HepG2 (cell line): Measurements from ENCODE around the gene PHF14. TPM values are rescaled to one million over a fixed set of nuclear protein-coding genes. Genes with fewer than 3 reads are reported as not detected.

ENCODE experiments used
- TARDBP ChIP-seq: sonication (generic); formaldehyde crosslinking; IDR thresholded peaks from 2 replicates; pipeline ENCODE4 v1.8.0; 2022; ENCODE audit warnings: mild to moderate bottlenecking, missing genetic modification reagents
- ZBTB38 ChIP-seq: sonication (generic); formaldehyde crosslinking; IDR thresholded peaks from 2 replicates; pipeline ENCODE4 v1.5.1; 2020; ENCODE audit warnings: mild to moderate bottlenecking, missing genetic modification reagents
- ZMAT3 ChIP-seq: sonication (generic); formaldehyde crosslinking; conservative IDR thresholded peaks from 2 replicates; pipeline ENCODE4 v1.7.0; 2021; ENCODE audit warnings: missing genetic modification reagents
- ZNF251 ChIP-seq: sonication (generic); formaldehyde crosslinking; IDR thresholded peaks from 2 replicates; pipeline ENCODE4 v1.9.0; 2021; ENCODE audit warnings: mild to moderate bottlenecking, missing genetic modification reagents
- ZNF546 ChIP-seq: sonication (generic); formaldehyde crosslinking; conservative IDR thresholded peaks from 2 replicates; pipeline ENCODE4 v1.8.1; 2023; ENCODE audit warnings: mild to moderate bottlenecking, missing genetic modification reagents
- ZNF564 ChIP-seq: sonication (generic); formaldehyde crosslinking; IDR thresholded peaks from 2 replicates; pipeline ENCODE4 v1.8.1; 2023; ENCODE audit warnings: mild to moderate bottlenecking, missing genetic modification reagents
- polyA plus RNA-seq, 8 experiments: library from polyadenylated mRNA; depleted of rRNA in 3 of 8; stranded (reverse) in 7 of 8; unstranded in 1 of 8; fragments of >200 nt; fragmentation: Illumina TruSeq in 4 of 8; extraction: Trizol in 4 of 8; gene quantifications; 2 replicates each; pipeline versions ENCODE4 v1.2.1 to v1.2.3, GENCODE V29; 2011 to 2016; ENCODE audit warnings: low read depth in 4 of 8, missing spikeins in 1 of 8, mixed read lengths in 1 of 8; ENCODE audit not compliant: insufficient read depth in 1 of 8
- total RNA-seq, 5 experiments: library from RNA; depleted of rRNA; stranded (reverse); fragments of >200 nt; fragmentation: Illumina TruSeq; extraction: Trizol; gene quantifications; 2 replicates each; pipeline ENCODE4 v1.2.3, GENCODE V29; 2016; ENCODE audit warnings: low read depth in 1 of 5
- TF ChIP-seq, protein P1 (sequence below): sonication (generic); formaldehyde crosslinking; IDR thresholded peaks from 2 replicates; pipeline ENCODE4 v1.9.0; 2021; ENCODE audit warnings: mild to moderate bottlenecking, missing genetic modification reagents
- TF ChIP-seq, protein P2 (sequence below): sonication (generic); formaldehyde crosslinking; IDR thresholded peaks from 2 replicates; pipeline ENCODE4 v1.8.0; 2022; ENCODE audit warnings: missing genetic modification reagents, mild to moderate bottlenecking, borderline replicate concordance
- TF ChIP-seq, protein P3 (sequence below): sonication (generic); formaldehyde crosslinking; IDR thresholded peaks from 2 replicates; pipeline ENCODE4 v1.5.0; 2020; ENCODE audit warnings: mild to moderate bottlenecking, missing genetic modification reagents, borderline replicate concordance
- TF ChIP-seq, protein P4 (sequence below): sonication (generic); formaldehyde crosslinking; IDR thresholded peaks from 2 replicates; pipeline ENCODE4 v1.4.0; 2020; ENCODE audit warnings: mild to moderate bottlenecking, missing genetic modification reagents
- TF ChIP-seq, protein P5 (sequence below): fragments of 450-650 bp; IDR thresholded peaks from 2 replicates; pipeline ENCODE4 v1.6.1; 2016
- TF ChIP-seq, protein P6 (sequence below): sonication (generic); formaldehyde crosslinking; IDR thresholded peaks from 2 replicates; pipeline ENCODE4 v1.8.0; 2022; ENCODE audit warnings: mild to moderate bottlenecking, missing genetic modification reagents, moderate library complexity

PHF14 gene
- total and polyA plus RNA-seq, 2 of the 13 experiments (the other 11 are each of a cell fraction or from before 2014, with no cell fraction given), result 18.9 to 68.7 TPM

DNA sequence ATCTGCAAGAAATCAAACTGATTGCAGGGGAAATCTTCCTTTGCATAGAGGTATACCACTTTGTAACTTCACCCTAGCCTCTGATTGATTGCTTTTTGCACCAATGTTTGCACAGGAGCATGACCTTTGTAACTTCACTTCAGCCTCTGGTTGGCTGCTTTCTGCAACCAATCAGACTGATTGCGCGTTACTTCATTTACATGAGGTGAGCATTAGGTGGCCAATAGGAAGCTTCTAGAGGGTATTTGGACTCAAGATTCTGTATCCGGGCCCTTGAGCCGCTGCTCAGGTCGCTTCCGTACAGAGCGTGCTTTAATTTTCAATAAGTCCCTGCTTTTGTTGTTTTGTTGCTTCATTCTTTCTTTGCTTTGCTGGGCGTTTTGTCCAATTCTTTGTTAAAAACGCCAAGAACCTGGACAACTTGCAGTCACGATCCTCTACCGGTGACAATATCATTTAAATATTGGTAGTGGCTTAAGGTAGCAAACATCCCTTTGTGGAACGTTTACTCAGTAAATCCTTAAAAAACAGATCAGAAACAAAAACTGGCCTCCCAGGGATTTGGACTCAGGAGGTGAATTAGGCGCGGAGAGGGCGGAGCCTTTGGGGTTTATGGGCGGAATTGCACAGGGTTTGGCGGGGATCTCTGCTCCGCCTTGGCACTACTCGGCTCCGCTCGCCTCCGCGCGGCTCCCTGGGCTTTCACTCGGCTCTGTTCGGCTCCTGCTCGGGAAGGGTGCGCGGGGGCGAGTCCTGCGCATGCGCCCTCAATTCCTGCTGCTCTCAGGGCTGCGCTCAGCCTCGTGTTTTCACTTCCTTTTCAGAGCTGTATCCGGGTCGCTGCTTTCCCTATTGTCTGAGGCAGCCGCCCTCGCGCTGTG lies at the start of gene PHF14 (continued):
- TF ChIP-seq, protein P1, sequence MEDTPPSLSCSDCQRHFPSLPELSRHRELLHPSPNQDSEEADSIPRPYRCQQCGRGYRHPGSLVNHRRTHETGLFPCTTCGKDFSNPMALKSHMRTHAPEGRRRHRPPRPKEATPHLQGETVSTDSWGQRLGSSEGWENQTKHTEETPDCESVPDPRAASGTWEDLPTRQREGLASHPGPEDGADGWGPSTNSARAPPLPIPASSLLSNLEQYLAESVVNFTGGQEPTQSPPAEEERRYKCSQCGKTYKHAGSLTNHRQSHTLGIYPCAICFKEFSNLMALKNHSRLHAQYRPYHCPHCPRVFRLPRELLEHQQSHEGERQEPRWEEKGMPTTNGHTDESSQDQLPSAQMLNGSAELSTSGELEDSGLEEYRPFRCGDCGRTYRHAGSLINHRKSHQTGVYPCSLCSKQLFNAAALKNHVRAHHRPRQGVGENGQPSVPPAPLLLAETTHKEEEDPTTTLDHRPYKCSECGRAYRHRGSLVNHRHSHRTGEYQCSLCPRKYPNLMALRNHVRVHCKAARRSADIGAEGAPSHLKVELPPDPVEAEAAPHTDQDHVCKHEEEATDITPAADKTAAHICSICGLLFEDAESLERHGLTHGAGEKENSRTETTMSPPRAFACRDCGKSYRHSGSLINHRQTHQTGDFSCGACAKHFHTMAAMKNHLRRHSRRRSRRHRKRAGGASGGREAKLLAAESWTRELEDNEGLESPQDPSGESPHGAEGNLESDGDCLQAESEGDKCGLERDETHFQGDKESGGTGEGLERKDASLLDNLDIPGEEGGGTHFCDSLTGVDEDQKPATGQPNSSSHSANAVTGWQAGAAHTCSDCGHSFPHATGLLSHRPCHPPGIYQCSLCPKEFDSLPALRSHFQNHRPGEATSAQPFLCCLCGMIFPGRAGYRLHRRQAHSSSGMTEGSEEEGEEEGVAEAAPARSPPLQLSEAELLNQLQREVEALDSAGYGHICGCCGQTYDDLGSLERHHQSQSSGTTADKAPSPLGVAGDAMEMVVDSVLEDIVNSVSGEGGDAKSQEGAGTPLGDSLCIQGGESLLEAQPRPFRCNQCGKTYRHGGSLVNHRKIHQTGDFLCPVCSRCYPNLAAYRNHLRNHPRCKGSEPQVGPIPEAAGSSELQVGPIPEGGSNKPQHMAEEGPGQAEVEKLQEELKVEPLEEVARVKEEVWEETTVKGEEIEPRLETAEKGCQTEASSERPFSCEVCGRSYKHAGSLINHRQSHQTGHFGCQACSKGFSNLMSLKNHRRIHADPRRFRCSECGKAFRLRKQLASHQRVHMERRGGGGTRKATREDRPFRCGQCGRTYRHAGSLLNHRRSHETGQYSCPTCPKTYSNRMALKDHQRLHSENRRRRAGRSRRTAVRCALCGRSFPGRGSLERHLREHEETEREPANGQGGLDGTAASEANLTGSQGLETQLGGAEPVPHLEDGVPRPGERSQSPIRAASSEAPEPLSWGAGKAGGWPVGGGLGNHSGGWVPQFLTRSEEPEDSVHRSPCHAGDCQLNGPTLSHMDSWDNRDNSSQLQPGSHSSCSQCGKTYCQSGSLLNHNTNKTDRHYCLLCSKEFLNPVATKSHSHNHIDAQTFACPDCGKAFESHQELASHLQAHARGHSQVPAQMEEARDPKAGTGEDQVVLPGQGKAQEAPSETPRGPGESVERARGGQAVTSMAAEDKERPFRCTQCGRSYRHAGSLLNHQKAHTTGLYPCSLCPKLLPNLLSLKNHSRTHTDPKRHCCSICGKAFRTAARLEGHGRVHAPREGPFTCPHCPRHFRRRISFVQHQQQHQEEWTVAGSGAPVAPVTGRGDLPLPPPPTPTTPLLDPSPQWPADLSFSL, result no peak
- TF ChIP-seq, protein P2, sequence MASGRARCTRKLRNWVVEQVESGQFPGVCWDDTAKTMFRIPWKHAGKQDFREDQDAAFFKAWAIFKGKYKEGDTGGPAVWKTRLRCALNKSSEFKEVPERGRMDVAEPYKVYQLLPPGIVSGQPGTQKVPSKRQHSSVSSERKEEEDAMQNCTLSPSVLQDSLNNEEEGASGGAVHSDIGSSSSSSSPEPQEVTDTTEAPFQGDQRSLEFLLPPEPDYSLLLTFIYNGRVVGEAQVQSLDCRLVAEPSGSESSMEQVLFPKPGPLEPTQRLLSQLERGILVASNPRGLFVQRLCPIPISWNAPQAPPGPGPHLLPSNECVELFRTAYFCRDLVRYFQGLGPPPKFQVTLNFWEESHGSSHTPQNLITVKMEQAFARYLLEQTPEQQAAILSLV (CRISPR knock-in tag), result 0 out of 2 replicates have a peak, but pooled peaks have one; percentile 73
- TF ChIP-seq, protein P3, sequence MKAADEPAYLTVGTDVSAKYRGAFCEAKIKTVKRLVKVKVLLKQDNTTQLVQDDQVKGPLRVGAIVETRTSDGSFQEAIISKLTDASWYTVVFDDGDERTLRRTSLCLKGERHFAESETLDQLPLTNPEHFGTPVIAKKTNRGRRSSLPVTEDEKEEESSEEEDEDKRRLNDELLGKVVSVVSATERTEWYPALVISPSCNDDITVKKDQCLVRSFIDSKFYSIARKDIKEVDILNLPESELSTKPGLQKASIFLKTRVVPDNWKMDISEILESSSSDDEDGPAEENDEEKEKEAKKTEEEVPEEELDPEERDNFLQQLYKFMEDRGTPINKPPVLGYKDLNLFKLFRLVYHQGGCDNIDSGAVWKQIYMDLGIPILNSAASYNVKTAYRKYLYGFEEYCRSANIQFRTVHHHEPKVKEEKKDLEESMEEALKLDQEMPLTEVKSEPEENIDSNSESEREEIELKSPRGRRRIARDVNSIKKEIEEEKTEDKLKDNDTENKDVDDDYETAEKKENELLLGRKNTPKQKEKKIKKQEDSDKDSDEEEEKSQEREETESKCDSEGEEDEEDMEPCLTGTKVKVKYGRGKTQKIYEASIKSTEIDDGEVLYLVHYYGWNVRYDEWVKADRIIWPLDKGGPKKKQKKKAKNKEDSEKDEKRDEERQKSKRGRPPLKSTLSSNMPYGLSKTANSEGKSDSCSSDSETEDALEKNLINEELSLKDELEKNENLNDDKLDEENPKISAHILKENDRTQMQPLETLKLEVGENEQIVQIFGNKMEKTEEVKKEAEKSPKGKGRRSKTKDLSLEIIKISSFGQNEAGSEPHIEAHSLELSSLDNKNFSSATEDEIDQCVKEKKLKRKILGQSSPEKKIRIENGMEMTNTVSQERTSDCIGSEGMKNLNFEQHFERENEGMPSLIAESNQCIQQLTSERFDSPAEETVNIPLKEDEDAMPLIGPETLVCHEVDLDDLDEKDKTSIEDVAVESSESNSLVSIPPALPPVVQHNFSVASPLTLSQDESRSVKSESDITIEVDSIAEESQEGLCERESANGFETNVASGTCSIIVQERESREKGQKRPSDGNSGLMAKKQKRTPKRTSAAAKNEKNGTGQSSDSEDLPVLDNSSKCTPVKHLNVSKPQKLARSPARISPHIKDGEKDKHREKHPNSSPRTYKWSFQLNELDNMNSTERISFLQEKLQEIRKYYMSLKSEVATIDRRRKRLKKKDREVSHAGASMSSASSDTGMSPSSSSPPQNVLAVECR, result peak; percentile 63; the same call in 1 of the 2 replicates
- TF ChIP-seq, protein P4, sequence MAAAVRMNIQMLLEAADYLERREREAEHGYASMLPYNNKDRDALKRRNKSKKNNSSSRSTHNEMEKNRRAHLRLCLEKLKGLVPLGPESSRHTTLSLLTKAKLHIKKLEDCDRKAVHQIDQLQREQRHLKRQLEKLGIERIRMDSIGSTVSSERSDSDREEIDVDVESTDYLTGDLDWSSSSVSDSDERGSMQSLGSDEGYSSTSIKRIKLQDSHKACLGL, result no peak
- TF ChIP-seq ZNF251 (no peak), TARDBP (CRISPR knock-in tag) (no peak; the same call in 1 of the 2 replicates), ZNF564 (CRISPR knock-in tag) (no peak; the same call in 1 of the 2 replicates), ZBTB38 (CRISPR knock-in tag) (no peak), ZNF546 (CRISPR knock-in tag) (no peak), ZMAT3 (0 out of 2 replicates have a peak, but pooled peaks have one; percentile 58)
- TF ChIP-seq, protein P5, sequence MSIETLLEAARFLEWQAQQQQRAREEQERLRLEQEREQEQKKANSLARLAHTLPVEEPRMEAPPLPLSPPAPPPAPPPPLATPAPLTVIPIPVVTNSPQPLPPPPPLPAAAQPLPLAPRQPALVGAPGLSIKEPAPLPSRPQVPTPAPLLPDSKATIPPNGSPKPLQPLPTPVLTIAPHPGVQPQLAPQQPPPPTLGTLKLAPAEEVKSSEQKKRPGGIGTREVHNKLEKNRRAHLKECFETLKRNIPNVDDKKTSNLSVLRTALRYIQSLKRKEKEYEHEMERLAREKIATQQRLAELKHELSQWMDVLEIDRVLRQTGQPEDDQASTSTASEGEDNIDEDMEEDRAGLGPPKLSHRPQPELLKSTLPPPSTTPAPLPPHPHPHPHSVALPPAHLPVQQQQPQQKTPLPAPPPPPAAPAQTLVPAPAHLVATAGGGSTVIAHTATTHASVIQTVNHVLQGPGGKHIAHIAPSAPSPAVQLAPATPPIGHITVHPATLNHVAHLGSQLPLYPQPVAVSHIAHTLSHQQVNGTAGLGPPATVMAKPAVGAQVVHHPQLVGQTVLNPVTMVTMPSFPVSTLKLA, result peak; percentile 40; the same call in 1 of the 2 replicates
- TF ChIP-seq, protein P6, sequence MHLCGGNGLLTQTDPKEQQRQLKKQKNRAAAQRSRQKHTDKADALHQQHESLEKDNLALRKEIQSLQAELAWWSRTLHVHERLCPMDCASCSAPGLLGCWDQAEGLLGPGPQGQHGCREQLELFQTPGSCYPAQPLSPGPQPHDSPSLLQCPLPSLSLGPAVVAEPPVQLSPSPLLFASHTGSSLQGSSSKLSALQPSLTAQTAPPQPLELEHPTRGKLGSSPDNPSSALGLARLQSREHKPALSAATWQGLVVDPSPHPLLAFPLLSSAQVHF (CRISPR knock-in tag), result no peak; the same call in 1 of the 2 replicates
